ENCODE results near the gene OR1K1.
A peak's percentile ranks its signal among the peaks of the same experiment; 100 is the strongest.
"Not testable (repeated sequence)": the region's sequence is repeated elsewhere in the genome, so short reads cannot be mapped to it uniquely, and the experiment has no call there.

Gene OR1K1

GRCh38 chr9:122791872-122792669 lies 7.9 kb upstream of the OR1K1 start:
- no peak for TF ChIP-seq CTCF (conservative IDR thresholded peaks at IDR 0.05; ENCODE audit: low read depth, low read length)
- DNase-seq (ENCODE audit: low read depth), result no peak

GRCh38 chr9:122797316-122798063 lies 2.4 kb upstream of the OR1K1 start:
- TF ChIP-seq CTCF (conservative IDR thresholded peaks at IDR 0.05; ENCODE audit: low read depth, low read length), result no peak
- no peak for DNase-seq (ENCODE audit: low read depth)
- H3K4me3 ChIP-seq (ENCODE audit: low read length), result no peak overlapping the region

More at GRCh38 chr9:122791872-122792669, 7.9 kb upstream of the OR1K1 start:
- no peak overlapping the region for H3K4me3 ChIP-seq (ENCODE audit: low read length)

GRCh38 chr9:122806661-122807060 lies 6.7 kb downstream of the OR1K1 start:
- TF ChIP-seq CTCF (conservative IDR thresholded peaks at IDR 0.05; ENCODE audit: low read depth, low read length), result no peak
- H3K4me3 ChIP-seq (ENCODE audit: low read length), result no peak overlapping the region
- no peak for DNase-seq (ENCODE audit: low read depth)

GRCh38 chr9:122807271-122807900 lies 7.5 kb downstream of the OR1K1 start:
- DNase-seq (ENCODE audit: low read depth), result no peak
- no peak for TF ChIP-seq CTCF (conservative IDR thresholded peaks at IDR 0.05; ENCODE audit: low read depth, low read length)
- no peak overlapping the region for H3K4me3 ChIP-seq (ENCODE audit: low read length)

- DNase-seq (ENCODE audit: low read depth), result no peak
- no peak for TF ChIP-seq CTCF (conservative IDR thresholded peaks at IDR 0.05; ENCODE audit: low read depth, low read length)
- no peak overlapping the region for H3K4me3 ChIP-seq (ENCODE audit: low read length)
Observed at GRCh38 chr9:122808141-122808540, 8.2 kb downstream of the OR1K1 start.

- H3K4me3 ChIP-seq (ENCODE audit: low read length); DNase-seq (ENCODE audit: low read depth): not testable (repeated sequence)
Observed at GRCh38 chr9:122809261-122809660, 9.3 kb downstream of the OR1K1 start.

- no peak for DNase-seq (ENCODE audit: low read depth)
- no peak overlapping the region for H3K4me3 ChIP-seq (ENCODE audit: low read length)
- peak; percentile 68 for TF ChIP-seq CTCF (conservative IDR thresholded peaks at IDR 0.05; ENCODE audit: low read depth, low read length)
Observed at GRCh38 chr9:122810306-122810946, 10.5 kb downstream of the OR1K1 start.
